Gastroesophageal sphincter (tissue), 3 donors: ENCODE measurements around the gene CH25H.

Experiments used
- POLR2A ChIP-seq, 2 donors: fragments of 450-650 bp; IDR thresholded peaks; one replicate each; pipeline ENCODE4 v1.6.1; 2017; ENCODE audit warnings: antibody characterized with exemption in 2 of 2, mild to moderate bottlenecking in 2 of 2, moderate library complexity in 1 of 2
- TF ChIP-seq, protein P1 (sequence below), 4 experiments: fragments of 200-600 bp in 2 of 4; fragments of 450-650 bp in 2 of 4; sonication (generic) in 1 of 4; IDR thresholded peaks; one replicate each; pipeline ENCODE4 v1.5.1; 2017 to 2019; ENCODE audit warnings: antibody characterized with exemption in 4 of 4, mild to moderate bottlenecking in 2 of 4, moderate library complexity in 2 of 4

DNA sequence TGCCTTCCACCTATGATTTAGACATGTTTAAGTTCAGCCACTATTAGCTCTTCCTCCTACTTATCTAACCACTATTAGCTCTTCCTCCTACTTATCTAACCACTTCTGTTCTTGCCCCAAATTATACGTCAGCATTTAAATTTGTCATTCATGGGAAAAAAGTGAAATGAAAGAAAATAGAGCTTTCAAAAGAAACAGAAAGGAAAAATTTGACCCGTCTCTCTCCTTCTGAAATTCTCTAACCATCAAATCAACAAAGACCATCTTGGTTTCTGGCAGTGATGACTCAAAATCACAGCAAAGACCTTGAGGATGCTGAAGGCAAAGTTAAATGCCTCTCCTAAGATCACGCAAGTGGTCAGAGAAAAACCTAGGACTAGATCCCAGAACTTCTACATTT is 41.9 kb upstream of the CH25H start:
- TF ChIP-seq, protein P1, sequence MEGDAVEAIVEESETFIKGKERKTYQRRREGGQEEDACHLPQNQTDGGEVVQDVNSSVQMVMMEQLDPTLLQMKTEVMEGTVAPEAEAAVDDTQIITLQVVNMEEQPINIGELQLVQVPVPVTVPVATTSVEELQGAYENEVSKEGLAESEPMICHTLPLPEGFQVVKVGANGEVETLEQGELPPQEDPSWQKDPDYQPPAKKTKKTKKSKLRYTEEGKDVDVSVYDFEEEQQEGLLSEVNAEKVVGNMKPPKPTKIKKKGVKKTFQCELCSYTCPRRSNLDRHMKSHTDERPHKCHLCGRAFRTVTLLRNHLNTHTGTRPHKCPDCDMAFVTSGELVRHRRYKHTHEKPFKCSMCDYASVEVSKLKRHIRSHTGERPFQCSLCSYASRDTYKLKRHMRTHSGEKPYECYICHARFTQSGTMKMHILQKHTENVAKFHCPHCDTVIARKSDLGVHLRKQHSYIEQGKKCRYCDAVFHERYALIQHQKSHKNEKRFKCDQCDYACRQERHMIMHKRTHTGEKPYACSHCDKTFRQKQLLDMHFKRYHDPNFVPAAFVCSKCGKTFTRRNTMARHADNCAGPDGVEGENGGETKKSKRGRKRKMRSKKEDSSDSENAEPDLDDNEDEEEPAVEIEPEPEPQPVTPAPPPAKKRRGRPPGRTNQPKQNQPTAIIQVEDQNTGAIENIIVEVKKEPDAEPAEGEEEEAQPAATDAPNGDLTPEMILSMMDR (IDR thresholded peaks at IDR 0.05): no peak
- no peak for TF ChIP-seq POLR2A (IDR thresholded peaks at IDR 0.05)
